ENCODE measurements around the gene CPNE9.

DNA sequence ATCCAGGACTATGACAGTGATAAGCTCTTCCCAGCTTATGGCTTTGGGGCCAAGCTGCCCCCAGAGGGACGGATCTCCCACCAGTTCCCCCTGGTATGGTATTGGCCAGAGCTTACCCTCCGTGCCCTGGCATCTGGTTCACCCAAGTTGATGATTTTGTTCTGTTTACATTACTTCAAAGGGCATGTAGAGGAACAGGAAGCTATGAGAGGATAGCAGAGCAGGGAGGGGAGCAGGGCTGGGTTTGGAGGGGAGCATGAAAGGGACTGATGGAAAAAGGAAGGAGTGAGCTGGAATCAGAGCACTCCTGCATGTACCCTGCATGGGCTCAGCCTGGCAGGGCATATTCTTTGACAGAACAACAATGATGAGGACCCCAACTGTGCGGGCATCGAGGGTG lies 14.5 kb downstream of the CPNE9 start:
- no peak for TF ChIP-seq EZH2phosphoT487 (IDR thresholded peaks at IDR 0.05; ENCODE audit: borderline replicate concordance, low read length)
- TF ChIP-seq, protein P1, sequence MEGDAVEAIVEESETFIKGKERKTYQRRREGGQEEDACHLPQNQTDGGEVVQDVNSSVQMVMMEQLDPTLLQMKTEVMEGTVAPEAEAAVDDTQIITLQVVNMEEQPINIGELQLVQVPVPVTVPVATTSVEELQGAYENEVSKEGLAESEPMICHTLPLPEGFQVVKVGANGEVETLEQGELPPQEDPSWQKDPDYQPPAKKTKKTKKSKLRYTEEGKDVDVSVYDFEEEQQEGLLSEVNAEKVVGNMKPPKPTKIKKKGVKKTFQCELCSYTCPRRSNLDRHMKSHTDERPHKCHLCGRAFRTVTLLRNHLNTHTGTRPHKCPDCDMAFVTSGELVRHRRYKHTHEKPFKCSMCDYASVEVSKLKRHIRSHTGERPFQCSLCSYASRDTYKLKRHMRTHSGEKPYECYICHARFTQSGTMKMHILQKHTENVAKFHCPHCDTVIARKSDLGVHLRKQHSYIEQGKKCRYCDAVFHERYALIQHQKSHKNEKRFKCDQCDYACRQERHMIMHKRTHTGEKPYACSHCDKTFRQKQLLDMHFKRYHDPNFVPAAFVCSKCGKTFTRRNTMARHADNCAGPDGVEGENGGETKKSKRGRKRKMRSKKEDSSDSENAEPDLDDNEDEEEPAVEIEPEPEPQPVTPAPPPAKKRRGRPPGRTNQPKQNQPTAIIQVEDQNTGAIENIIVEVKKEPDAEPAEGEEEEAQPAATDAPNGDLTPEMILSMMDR (conservative IDR thresholded peaks at IDR 0.05; ENCODE audit: low read depth, low read length) = no peak
- no peak for TF ChIP-seq EZH2 (IDR thresholded peaks at IDR 0.05; ENCODE audit: low read length, unreplicated experiment)
